Adipocyte (in vitro differentiated cells): Measurements from ENCODE around the gene ARFGAP3.

Experiments used
- DNase-seq: peaks from one replicate; pipeline ENCODE4 v3.0.0-alpha.2; 2015; ENCODE audit warnings: low read depth
- H3K27me3 ChIP-seq: replicated peaks from 2 replicates; pipeline ENCODE4 v1.7.0; 2013; ENCODE audit warnings: mild to moderate bottlenecking, low read length, moderate library complexity; ENCODE audit not compliant: control insufficient read depth, insufficient read depth
- H3K36me3 ChIP-seq: 2 replicates; pipeline ENCODE4 v1.7.0; 2013; ENCODE audit warnings: low read length, mild to moderate bottlenecking, moderate library complexity; ENCODE audit not compliant: control insufficient read depth, insufficient read depth, severe bottlenecking
- H3K4me1 ChIP-seq: 2 replicates; pipeline ENCODE4 v1.7.0; 2013; ENCODE audit warnings: mild to moderate bottlenecking, low read length, moderate library complexity; ENCODE audit not compliant: control insufficient read depth, insufficient read depth
- H3K4me3 ChIP-seq: 2 replicates; pipeline ENCODE4 v1.7.0; 2013; ENCODE audit warnings: mild to moderate bottlenecking, low read length, moderate library complexity
- H3K9ac ChIP-seq: 2 replicates; pipeline ENCODE4 v1.7.0; 2013; ENCODE audit warnings: mild to moderate bottlenecking, low read length, moderate library complexity
- H3K9me3 ChIP-seq: 2 replicates; pipeline ENCODE4 v1.7.0; 2013; ENCODE audit warnings: mild to moderate bottlenecking, low read length, moderate library complexity; ENCODE audit not compliant: control insufficient read depth

ARFGAP3 gene

GRCh38 chr22:42833104-42833503 lies 24.0 kb downstream of the ARFGAP3 start:
- no peaks in the 10 kb centered on the region for H3K9me3 ChIP-seq

GRCh38 chr22:42831712-42832111 lies 25.4 kb downstream of the ARFGAP3 start:
- Histone ChIP-seq H3K9me3 (no peaks in the 10 kb centered on the region), H3K36me3 (peaks cover 89% of the 10 kb centered on the region), H3K9ac (no peak overlapping the region), H3K27me3 (no peaks in the 10 kb centered on the region), H3K4me1 (no peaks in the 10 kb centered on the region), H3K4me3 (no peak overlapping the region)
- DNase-seq = no peak

More at GRCh38 chr22:42833104-42833503, 24.0 kb downstream of the ARFGAP3 start:
- H3K4me1 ChIP-seq = no peaks in the 10 kb centered on the region
- no peaks in the 10 kb centered on the region for H3K27me3 ChIP-seq
- no peak for DNase-seq
- H3K4me3 ChIP-seq = no peak overlapping the region
- no peak overlapping the region for H3K9ac ChIP-seq
- H3K36me3 ChIP-seq = peaks cover 86% of the 10 kb centered on the region

GRCh38 chr22:42830161-42830560 lies 26.9 kb downstream of the ARFGAP3 start:
- Histone ChIP-seq H3K27me3 (no peaks in the 10 kb centered on the region), H3K9ac (no peak overlapping the region), H3K9me3 (no peaks in the 10 kb centered on the region), H3K4me1 (no peaks in the 10 kb centered on the region), H3K4me3 (no peak overlapping the region), H3K36me3 (peaks cover 92% of the 10 kb centered on the region)
- DNase-seq = no peak

- Histone ChIP-seq H3K9ac (no peak overlapping the region), H3K27me3 (no peaks in the 10 kb centered on the region), H3K4me1 (no peaks in the 10 kb centered on the region), H3K9me3 (no peaks in the 10 kb centered on the region), H3K36me3 (peaks cover 92% of the 10 kb centered on the region), H3K4me3 (no peak overlapping the region)
- DNase-seq = no peak
Observed at GRCh38 chr22:42829302-42829701, 27.8 kb downstream of the ARFGAP3 start.

- H3K36me3 ChIP-seq = peaks cover 92% of the 10 kb centered on the region
Observed at GRCh38 chr22:42825796-42826195, 31.3 kb downstream of the ARFGAP3 start.

GRCh38 chr22:42821386-42821785 lies 35.7 kb downstream of the ARFGAP3 start:
- Histone ChIP-seq H3K27me3 (no peaks in the 10 kb centered on the region), H3K9me3 (no peaks in the 10 kb centered on the region), H3K9ac (no peak overlapping the region), H3K4me3 (no peak overlapping the region), H3K4me1 (peaks cover 26% of the 10 kb centered on the region), H3K36me3 (peaks cover 68% of the 10 kb centered on the region)
- DNase-seq = no peak

More at GRCh38 chr22:42825796-42826195, 31.3 kb downstream of the ARFGAP3 start:
- Histone ChIP-seq H3K27me3 (no peaks in the 10 kb centered on the region), H3K9ac (no peak overlapping the region), H3K9me3 (no peaks in the 10 kb centered on the region), H3K4me3 (no peak overlapping the region), H3K4me1 (no peaks in the 10 kb centered on the region)
- DNase-seq = no peak

- no peaks in the 10 kb centered on the region for H3K9me3 ChIP-seq
- peaks cover 65% of the 10 kb centered on the region for H3K36me3 ChIP-seq
Observed at GRCh38 chr22:42820045-42820763, 36.9 kb downstream of the ARFGAP3 start.

GRCh38 chr22:42819412-42820044 lies 37.5 kb downstream of the ARFGAP3 start:
- H3K4me1 ChIP-seq = peaks cover 26% of the 10 kb centered on the region
- DNase-seq = no peak
- peaks cover 65% of the 10 kb centered on the region for H3K36me3 ChIP-seq
- H3K27me3 ChIP-seq = no peaks in the 10 kb centered on the region
- no peaks in the 10 kb centered on the region for H3K9me3 ChIP-seq
- no peak overlapping the region for H3K4me3 ChIP-seq
- peak overlapping the region; percentile 6 for H3K9ac ChIP-seq

More at GRCh38 chr22:42820045-42820763, 36.9 kb downstream of the ARFGAP3 start:
- peak; percentile 89 for DNase-seq
- Histone ChIP-seq H3K27me3 (no peaks in the 10 kb centered on the region), H3K4me1 (peaks cover 26% of the 10 kb centered on the region), H3K9ac (peak overlapping the region; percentile 6), H3K4me3 (no peak overlapping the region)

- peaks cover 63% of the 10 kb centered on the region for H3K36me3 ChIP-seq
- no peak overlapping the region for H3K9ac ChIP-seq
- DNase-seq = peak; percentile 70
- no peaks in the 10 kb centered on the region for H3K9me3 ChIP-seq
- peaks cover 31% of the 10 kb centered on the region for H3K4me1 ChIP-seq
- no peaks in the 10 kb centered on the region for H3K27me3 ChIP-seq
- no peak overlapping the region for H3K4me3 ChIP-seq
Observed at GRCh38 chr22:42817556-42817955, 39.5 kb downstream of the ARFGAP3 start.

- H3K4me1 ChIP-seq = peaks cover 31% of the 10 kb centered on the region
- H3K27me3 ChIP-seq = no peaks in the 10 kb centered on the region
- H3K36me3 ChIP-seq = peaks cover 59% of the 10 kb centered on the region
- H3K9me3 ChIP-seq = no peaks in the 10 kb centered on the region
- DNase-seq = no peak
- H3K4me3 ChIP-seq = no peak overlapping the region
- no peak overlapping the region for H3K9ac ChIP-seq
Observed at GRCh38 chr22:42816336-42816735, 40.7 kb downstream of the ARFGAP3 start.

GRCh38 chr22:42814616-42815015 lies 42.5 kb downstream of the ARFGAP3 start:
- no peak for DNase-seq
- H3K27me3 ChIP-seq = no peaks in the 10 kb centered on the region
- H3K4me3 ChIP-seq = no peak overlapping the region
- peaks cover 67% of the 10 kb centered on the region for H3K36me3 ChIP-seq
- no peaks in the 10 kb centered on the region for H3K9me3 ChIP-seq
- H3K9ac ChIP-seq = no peak overlapping the region
- H3K4me1 ChIP-seq = peaks cover 23% of the 10 kb centered on the region
